Mammary epithelial cell (primary cell): Measurements from ENCODE around the gene HS3ST5.

Experiments
- EZH2 ChIP-seq: IDR thresholded peaks from 2 replicates; pipeline ENCODE4 v1.6.1; 2012; ENCODE audit warnings: low read length, inconsistent platforms, borderline replicate concordance
- TF ChIP-seq, protein P1 (sequence below), 2 donors: IDR thresholded peaks in 1 of 2; conservative IDR thresholded peaks in 1 of 2; 2 replicates each; pipeline ENCODE4 v1.5.1; 2011 to 2012; ENCODE audit warnings: inconsistent platforms in 2 of 2, low read length in 2 of 2, mild to moderate bottlenecking in 2 of 2, control low read depth in 1 of 2, low read depth in 1 of 2; ENCODE audit not compliant: insufficient read depth in 1 of 2; ENCODE audit errors: extremely low read depth in 1 of 2

DNA sequence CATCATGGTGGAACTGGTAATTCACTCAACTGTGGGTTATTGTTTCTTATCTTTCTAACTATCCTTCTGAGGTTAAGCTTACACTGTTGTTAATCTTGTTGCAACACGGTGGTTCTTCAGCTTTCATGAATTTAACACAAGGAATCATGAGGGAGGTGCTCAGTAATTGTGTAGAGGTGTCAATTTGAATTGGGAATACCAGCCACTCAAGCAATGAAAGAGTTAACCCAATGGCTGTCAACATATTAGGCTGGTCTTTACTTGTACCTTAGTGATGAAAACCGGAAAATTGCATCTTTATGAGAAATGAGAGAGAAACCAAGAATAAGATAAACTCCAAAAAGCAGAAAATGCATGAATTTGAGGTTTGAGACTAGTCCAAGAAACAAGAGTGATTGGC is 95.7 kb downstream of the HS3ST5 start:
- TF ChIP-seq, protein P1, sequence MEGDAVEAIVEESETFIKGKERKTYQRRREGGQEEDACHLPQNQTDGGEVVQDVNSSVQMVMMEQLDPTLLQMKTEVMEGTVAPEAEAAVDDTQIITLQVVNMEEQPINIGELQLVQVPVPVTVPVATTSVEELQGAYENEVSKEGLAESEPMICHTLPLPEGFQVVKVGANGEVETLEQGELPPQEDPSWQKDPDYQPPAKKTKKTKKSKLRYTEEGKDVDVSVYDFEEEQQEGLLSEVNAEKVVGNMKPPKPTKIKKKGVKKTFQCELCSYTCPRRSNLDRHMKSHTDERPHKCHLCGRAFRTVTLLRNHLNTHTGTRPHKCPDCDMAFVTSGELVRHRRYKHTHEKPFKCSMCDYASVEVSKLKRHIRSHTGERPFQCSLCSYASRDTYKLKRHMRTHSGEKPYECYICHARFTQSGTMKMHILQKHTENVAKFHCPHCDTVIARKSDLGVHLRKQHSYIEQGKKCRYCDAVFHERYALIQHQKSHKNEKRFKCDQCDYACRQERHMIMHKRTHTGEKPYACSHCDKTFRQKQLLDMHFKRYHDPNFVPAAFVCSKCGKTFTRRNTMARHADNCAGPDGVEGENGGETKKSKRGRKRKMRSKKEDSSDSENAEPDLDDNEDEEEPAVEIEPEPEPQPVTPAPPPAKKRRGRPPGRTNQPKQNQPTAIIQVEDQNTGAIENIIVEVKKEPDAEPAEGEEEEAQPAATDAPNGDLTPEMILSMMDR (conservative IDR thresholded peaks at IDR 0.05 in 1 of 2, IDR thresholded peaks at IDR 0.05 in 1 of 2; ENCODE audit: extremely low read depth in 1 of 2, insufficient read depth in 1 of 2, low read depth in 1 of 2, low read length in 2 of 2) = no peak
- TF ChIP-seq EZH2 = no peak
